Aorta (tissue), 5 donors: Measurements from ENCODE around the gene ANK3. TPM values are rescaled to one million over a fixed set of nuclear protein-coding genes. Genes with fewer than 3 reads are reported as not detected.

ENCODE experiments used
- ATAC-seq: fragments of 200-7000 bp; cut with Tn5 transposase; one replicate; pipeline ENCODE4 v1.9.1; 2022; ENCODE audit warnings: moderate library complexity; ENCODE audit not compliant: low FRiP score
- DNase-seq, 2 donors: peaks; one replicate each; pipeline ENCODE4 v3.0.0-alpha.2; 2020
- H3K27ac ChIP-seq, 2 donors: one replicate each; pipeline ENCODE4 v1.5.1; 2013; ENCODE audit warnings: low read length in 2 of 2, mild to moderate bottlenecking in 2 of 2, moderate library complexity in 2 of 2, control low read depth in 1 of 2, inconsistent platforms in 1 of 2, low read depth in 1 of 2
- H3K27me3 ChIP-seq, 2 donors: one replicate each; pipeline ENCODE4 v1.6.1; 2013; ENCODE audit warnings: control low read depth in 1 of 2, low read length in 1 of 2, mild to moderate bottlenecking in 1 of 2, moderate library complexity in 1 of 2; ENCODE audit not compliant: insufficient read depth in 2 of 2, control insufficient read depth in 1 of 2
- H3K36me3 ChIP-seq, 2 donors: one replicate each; pipeline ENCODE4 v1.6.1; 2013; ENCODE audit warnings: control low read depth in 1 of 2, low read length in 1 of 2, mild to moderate bottlenecking in 1 of 2; ENCODE audit not compliant: insufficient read depth in 2 of 2, control insufficient read depth in 1 of 2
- H3K4me1 ChIP-seq, 2 donors: one replicate each; pipeline ENCODE4 v1.6.1; 2013; ENCODE audit warnings: low read length in 2 of 2, control low read depth in 1 of 2, mild to moderate bottlenecking in 1 of 2, moderate library complexity in 1 of 2; ENCODE audit not compliant: insufficient read depth in 2 of 2, control insufficient read depth in 1 of 2
- H3K4me3 ChIP-seq, 2 donors: one replicate each; pipeline ENCODE4 v1.5.1; 2013; ENCODE audit warnings: low read length in 2 of 2, control low read depth in 1 of 2, mild to moderate bottlenecking in 1 of 2
- H3K9me3 ChIP-seq: one replicate; pipeline ENCODE4 v1.6.1; 2013; ENCODE audit warnings: mild to moderate bottlenecking, low read length; ENCODE audit not compliant: control insufficient read depth
- WGBS, 2 donors: extraction: QIAGEN DNeasy Blood & Tissue Kit; methylation state at CpG; one replicate each; pipeline ENCODE4 v1.1.7; 2013; 5-methylcytosine and 5-hydroxymethylcytosine counted together
- intact Hi-C, 2 donors: fragments of 100-400 bp; cut with DNase I; formaldehyde crosslinking; loops; one replicate each; pipeline versions ENCODE4 v1.14.2 to v1.15.0; 2022
- polyA plus RNA-seq, 2 donors: library from polyadenylated mRNA; stranded (reverse); fragments of 200-250 nt; gene quantifications; one replicate each; pipeline ENCODE4 v1.2.3, GENCODE V29; 2013
- total RNA-seq, 2 donors: library from RNA; stranded (reverse); fragmentation: NEBNext Ultra II Directional; extraction: Animal tissue kit (Norgen Biotek cat#: 25700); gene quantifications; one replicate each; pipeline ENCODE4 v1.2.1, GENCODE V29; 2021
- donor health status: healthy with polysubstance abuse.
- donor health status: Bipolar disorder and iron deficiency.
- donor health status: DM: no; HTN: no; CAD: no.
- donor health status: DM: no; HTN: no; CAD: no.
- donor health status: DM: yes; HTN: yes; CAD: no.

ANK3 gene
- total and polyA plus RNA-seq, 4 donors = 16.5 to 38.2 (median 20.6) TPM

DNA sequence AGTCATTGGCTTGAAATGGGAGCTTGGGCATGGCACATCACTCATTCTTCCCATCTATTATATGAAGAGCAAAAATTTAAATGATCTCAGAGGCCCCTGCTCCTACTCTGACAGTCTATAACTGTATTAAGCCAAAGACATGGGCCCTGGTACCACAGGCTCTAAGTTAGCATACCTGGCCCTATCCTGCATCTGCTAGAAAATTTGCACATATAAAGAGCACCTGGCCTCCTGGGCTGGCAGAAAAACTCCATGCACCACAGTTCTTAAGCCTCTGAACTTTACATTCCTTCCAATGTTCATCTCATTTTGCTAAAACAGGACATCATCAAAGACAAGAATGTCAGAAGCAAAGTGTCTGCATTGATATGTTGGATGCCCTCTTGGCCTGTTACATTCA lies 29.6 kb upstream of the ANK3 start:
- Histone ChIP-seq H3K27me3 (no peaks in the 10 kb centered on the region), H3K4me1 (no peaks in the 10 kb centered on the region), H3K9me3 (no peaks in the 10 kb centered on the region), H3K36me3 (no peaks in the 10 kb centered on the region), H3K27ac (no peak overlapping the region), H3K4me3 (no peak overlapping the region)
- ATAC-seq (no peak), DNase-seq (no peak)
- intact Hi-C loops = no loop called here

DNA sequence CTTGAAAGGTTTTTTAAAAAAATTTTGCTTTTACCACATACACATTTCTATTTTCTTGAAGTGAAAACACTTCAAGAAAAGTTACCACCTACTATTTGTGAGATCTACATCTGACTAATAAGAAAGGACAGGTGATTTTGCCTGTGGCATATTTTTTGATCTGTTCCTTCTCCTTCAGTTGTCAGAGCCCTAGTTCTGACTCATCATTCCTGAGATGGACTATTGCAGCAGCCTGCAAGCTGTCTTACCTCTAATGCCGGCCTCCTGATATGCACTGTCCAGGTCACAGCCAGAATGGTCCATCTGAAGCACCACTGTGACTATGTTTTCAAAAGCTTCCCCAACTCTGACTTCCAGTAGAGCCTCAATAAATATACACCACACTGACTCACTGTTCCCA lies 28.2 kb upstream of the ANK3 start:
- H3K4me3 ChIP-seq = no peak overlapping the region
- 99 to 100% methylated on average over 1 of the region's 1 CpG for WGBS, 2 donors
- no peaks in the 10 kb centered on the region for H3K4me1 ChIP-seq
- ATAC-seq (no peak), DNase-seq (no peak)
- H3K27ac ChIP-seq = no peak overlapping the region
- H3K27me3 ChIP-seq = no peaks in the 10 kb centered on the region
- H3K9me3 ChIP-seq = no peaks in the 10 kb centered on the region
- intact Hi-C loops = no loop called here
- no peaks in the 10 kb centered on the region for H3K36me3 ChIP-seq

DNA sequence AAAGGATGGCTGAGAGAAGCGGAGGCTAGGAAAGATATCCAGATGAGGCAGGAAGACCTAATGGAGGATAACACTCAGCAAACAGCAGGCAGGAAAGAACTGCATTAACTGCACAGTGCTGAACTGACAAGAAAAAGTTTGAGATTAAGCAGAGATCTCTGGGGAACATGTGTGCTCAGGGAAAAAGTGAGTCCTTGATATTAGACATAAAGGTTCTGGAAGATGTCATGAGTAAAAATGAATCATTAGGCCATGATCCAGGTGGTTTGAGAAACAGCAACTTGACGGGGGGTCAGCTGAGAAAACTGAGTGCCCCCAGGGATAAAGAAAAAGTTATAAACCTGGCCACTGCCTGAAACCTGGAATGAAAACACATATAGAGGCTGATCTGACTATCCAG lies 27.3 kb upstream of the ANK3 start:
- no peaks in the 10 kb centered on the region for H3K9me3 ChIP-seq
- WGBS, 2 donors = 86 to 93% methylated on average over 2 of the region's 2 CpGs
- H3K4me3 ChIP-seq = no peak overlapping the region
- intact Hi-C loops = no loop called here
- H3K27ac ChIP-seq = no peak overlapping the region
- H3K27me3 ChIP-seq = no peaks in the 10 kb centered on the region
- DNase-seq = no peak
- no peaks in the 10 kb centered on the region for H3K4me1 ChIP-seq
- no peaks in the 10 kb centered on the region for H3K36me3 ChIP-seq
- ATAC-seq = no peak

DNA sequence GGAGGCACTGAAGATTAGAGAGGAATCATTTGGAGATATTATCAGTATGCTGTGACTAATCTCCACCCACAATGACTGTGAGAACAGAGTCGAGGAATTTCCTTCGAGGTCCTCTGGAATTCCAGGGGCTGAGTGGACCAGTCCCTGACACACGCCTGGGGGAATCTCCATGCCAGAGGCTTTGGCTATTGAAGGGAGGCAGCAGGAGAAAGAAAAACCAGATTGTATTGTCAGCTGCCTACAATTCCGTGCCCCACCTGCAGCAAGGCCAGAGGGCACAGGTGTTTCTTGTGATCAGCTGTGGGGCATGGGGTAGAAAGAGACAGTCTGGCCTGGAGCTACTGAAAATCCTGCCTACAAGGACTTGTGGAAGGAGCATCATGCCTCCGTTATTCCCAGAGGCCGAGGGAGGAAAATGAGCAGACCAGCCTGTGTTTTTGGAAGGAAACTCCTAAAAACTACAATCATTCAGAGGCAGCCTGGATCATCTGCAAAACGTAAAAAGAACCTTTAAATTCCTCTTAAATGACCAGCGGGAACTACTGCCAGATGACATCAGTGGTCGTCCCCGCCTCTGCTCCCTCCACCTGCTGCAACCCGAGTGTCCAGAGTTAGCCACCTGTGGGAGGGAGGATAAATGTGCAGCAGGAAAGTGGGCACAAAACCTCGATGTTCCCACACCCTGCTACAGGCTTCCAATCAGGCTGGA lies 25.4 kb upstream of the ANK3 start:
- no peak for ATAC-seq
- intact Hi-C loops = no loop called here
- H3K36me3 ChIP-seq = no peaks in the 10 kb centered on the region
- no peaks in the 10 kb centered on the region for H3K9me3 ChIP-seq
- no peak overlapping the region for H3K4me3 ChIP-seq
- DNase-seq = no peak
- H3K4me1 ChIP-seq = no peaks in the 10 kb centered on the region
- H3K27ac ChIP-seq = no peak overlapping the region
- 73 to 74% methylated on average over 12 of the region's 12 CpGs for WGBS, 2 donors
- no peaks in the 10 kb centered on the region for H3K27me3 ChIP-seq

DNA sequence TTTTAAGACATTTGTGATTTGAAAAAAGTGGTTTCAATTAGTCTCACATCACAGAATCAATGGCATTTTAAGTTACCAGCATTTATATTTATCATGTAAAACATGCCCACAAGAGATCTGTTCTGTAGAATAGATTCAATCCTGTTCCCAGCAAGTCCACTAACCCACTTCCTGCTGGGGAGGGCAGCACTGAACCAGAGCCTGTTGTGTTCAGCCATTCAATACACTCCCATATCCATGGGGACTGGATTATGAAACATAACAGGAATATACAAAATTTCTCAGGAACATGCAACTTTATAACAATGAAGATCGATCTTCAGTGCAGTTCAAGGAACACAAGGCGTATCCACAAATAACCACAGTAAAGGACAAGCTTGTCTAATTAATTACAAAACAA lies 24.4 kb upstream of the ANK3 start:
- ATAC-seq = no peak
- Histone ChIP-seq H3K27me3 (no peaks in the 10 kb centered on the region), H3K4me3 (no peak overlapping the region), H3K27ac (no peak overlapping the region), H3K36me3 (no peaks in the 10 kb centered on the region), H3K9me3 (no peaks in the 10 kb centered on the region), H3K4me1 (no peaks in the 10 kb centered on the region)
- intact Hi-C loops = no loop called here
- WGBS, 2 donors = 97% methylated on average over 2 of the region's 2 CpGs
- no peak for DNase-seq

DNA sequence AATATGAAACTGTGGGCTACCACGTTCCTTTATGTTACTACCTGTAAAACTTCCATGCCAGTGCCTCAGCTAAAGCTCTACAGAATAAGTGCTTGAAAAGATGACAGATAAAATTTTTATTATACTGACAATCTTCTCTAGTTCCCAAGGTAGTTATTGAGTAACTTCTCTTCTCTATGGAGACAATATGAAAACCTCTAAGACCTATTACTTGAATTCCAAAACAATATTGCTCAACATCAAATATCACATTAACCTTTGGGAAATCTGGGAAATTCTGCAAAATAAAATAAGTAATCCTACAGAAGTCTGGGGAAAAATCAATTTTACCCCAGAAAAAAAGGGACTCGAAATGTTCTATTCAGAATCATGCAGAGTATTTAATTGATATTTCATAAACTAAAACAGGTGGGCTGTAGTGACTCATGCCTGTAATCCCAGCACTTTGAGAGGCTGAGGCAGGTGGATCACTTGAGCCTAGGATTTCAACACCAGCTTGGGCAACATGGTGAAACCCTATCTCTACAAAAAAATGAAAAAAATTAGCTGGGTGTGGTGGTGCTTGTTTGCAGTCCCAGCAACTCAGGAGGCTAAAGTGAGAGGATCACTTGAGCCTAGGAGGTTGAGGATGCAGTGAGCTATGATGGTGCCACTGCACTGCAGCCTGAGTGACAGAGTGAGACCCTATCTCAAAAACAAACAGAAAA lies 23.8 kb upstream of the ANK3 start:
- Histone ChIP-seq H3K27ac (no peak overlapping the region), H3K36me3 (no peaks in the 10 kb centered on the region), H3K4me1 (no peaks in the 10 kb centered on the region), H3K4me3 (no peak overlapping the region), H3K27me3 (no peaks in the 10 kb centered on the region), H3K9me3 (no peaks in the 10 kb centered on the region)
- DNase-seq (no peak), ATAC-seq (no peak)
- 87 to 89% methylated on average over 2 of the region's 2 CpGs for WGBS, 2 donors
- intact Hi-C loops = no loop called here

DNA sequence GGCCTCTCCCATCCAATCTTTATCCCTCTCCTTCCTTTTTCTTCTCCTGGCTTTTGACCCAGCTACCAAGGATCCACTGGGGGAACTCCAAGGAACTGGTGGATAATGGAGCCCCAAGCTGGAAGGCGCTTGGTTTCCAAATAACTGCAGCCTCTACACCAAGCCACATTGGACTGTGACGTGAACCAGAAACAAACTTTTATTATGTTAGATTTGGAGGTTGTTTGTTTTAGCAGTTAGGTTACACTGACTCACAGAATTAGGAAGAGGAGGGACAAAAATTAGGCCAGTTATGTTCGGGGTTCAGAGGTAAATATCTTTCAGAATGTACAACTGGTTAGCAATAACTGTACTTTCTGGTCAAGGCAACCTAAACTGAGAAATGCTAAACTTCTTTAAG lies 21.3 kb upstream of the ANK3 start:
- 69 to 72% methylated on average over 3 of the region's 3 CpGs for WGBS, 2 donors
- intact Hi-C loops = no loop called here

DNA sequence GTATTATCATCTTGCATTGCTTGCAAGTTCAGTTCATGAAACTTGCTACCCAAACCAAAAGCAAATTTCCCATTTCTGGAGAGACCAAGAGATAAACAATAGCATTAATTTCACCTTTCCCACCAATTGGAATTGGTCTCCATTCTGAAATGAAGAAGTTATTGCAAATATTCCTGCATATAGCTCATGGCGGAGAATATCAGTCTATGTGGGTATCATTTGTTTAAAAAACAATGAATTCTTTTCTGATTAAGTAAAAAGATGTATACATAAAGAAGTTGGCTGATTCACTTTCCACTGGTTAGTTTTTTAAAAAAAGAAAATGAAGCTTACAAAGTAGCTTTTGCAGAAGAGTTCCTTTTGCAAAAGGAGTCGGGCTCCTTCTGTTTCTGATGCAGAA lies 19.5 kb upstream of the ANK3 start:
- no peak overlapping the region for H3K4me3 ChIP-seq
- no peaks in the 10 kb centered on the region for H3K9me3 ChIP-seq
- ATAC-seq = no peak
- no peaks in the 10 kb centered on the region for H3K36me3 ChIP-seq
- H3K4me1 ChIP-seq = no peaks in the 10 kb centered on the region
- 93 to 94% methylated on average over 2 of the region's 2 CpGs for WGBS, 2 donors
- no peak overlapping the region for H3K27ac ChIP-seq
- H3K27me3 ChIP-seq = no peaks in the 10 kb centered on the region
- intact Hi-C loops = no loop called here
- DNase-seq = no peak

More for the DNA sequence above, 21.3 kb upstream of the ANK3 start:
- DNase-seq (no peak), ATAC-seq (no peak)
- H3K4me1 ChIP-seq = no peaks in the 10 kb centered on the region
- no peak overlapping the region for H3K4me3 ChIP-seq
- no peak overlapping the region for H3K27ac ChIP-seq
- H3K9me3 ChIP-seq = no peaks in the 10 kb centered on the region
- H3K27me3 ChIP-seq = no peaks in the 10 kb centered on the region
- no peaks in the 10 kb centered on the region for H3K36me3 ChIP-seq

DNA sequence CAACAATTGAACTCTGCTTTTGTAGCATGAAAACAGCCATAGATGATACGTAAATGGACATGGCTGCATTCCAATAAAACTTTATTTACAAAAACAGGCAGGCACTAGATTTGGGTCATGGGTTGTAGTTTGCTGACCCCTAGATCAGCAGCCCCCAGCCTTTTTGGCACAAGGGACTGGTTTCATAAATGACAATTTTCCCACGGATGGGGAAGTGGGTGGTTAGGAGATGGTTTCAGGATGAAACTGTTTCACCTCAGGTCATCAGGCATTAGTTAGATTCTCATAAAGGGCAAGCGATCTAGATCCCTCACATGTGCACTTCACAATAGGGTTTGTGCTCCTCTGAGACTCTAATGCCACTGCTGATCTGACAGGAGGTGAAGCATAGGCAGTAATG lies 16.5 kb upstream of the ANK3 start:
- ATAC-seq (no peak), DNase-seq (no peak)
- no peak overlapping the region for H3K4me3 ChIP-seq
- 90 to 93% methylated on average over 3 of the region's 3 CpGs for WGBS, 2 donors
- H3K27me3 ChIP-seq = no peaks in the 10 kb centered on the region
- intact Hi-C loops = no loop called here
- no peaks in the 10 kb centered on the region for H3K36me3 ChIP-seq
- H3K27ac ChIP-seq = no peak overlapping the region
- no peaks in the 10 kb centered on the region for H3K9me3 ChIP-seq
- H3K4me1 ChIP-seq = no peaks in the 10 kb centered on the region
